HG03045 (cell line): ENCODE measurements around the gene GUCY1A2.
"Not testable (repeated sequence)": the region's sequence is repeated elsewhere in the genome, so short reads cannot be mapped to it uniquely, and the experiment has no call there.

Experiments
- ATAC-seq: cut with Tn5 transposase; IDR thresholded peaks from one replicate; pipeline ENCODE4 v1.9.1; 2021; ENCODE audit warnings: mild to moderate bottlenecking, moderate library complexity; ENCODE audit not compliant: unreplicated experiment

Gene GUCY1A2

GRCh38 chr11:106950067-106950491, 68.2 kb downstream of the GUCY1A2 start:
- ATAC-seq = no peak

DNA sequence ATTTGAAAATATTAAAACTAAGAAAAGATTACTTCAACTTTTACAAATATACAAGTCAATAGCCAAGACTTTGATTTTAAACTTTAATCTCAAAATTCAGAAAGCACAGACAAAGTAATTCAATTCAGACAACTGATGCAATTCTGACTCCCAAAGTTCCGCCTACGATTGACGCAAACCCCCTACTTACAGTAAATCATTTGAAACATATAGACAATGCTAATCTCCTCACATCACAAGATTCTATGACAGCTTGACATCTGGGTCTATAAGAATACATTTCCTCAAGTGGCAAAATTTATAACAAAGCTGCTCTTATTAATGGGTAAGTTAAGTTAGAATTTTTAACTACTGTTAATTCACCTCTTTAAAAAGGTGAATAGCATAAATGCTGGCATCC, 75.2 kb downstream of the GUCY1A2 start:
- no peak for ATAC-seq

DNA sequence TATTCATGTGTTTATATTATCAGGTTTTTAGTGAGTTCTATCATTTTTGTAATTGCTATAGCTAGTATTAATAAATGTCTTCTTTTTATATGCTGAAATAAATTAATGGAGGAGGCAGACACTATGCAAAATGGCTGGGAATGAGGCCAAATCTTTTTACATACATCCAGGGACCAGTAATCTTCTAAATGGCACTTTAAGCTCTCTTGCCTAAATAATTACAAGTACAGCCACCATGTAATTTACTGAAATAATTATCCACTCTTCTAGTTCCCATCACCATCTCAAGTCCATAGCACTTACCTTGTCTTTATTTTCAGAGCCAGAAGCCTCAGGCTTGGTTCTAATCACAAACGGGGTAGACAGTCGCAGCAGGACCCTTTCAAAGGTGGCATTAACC, 79.1 kb downstream of the GUCY1A2 start:
- no peak for ATAC-seq

DNA sequence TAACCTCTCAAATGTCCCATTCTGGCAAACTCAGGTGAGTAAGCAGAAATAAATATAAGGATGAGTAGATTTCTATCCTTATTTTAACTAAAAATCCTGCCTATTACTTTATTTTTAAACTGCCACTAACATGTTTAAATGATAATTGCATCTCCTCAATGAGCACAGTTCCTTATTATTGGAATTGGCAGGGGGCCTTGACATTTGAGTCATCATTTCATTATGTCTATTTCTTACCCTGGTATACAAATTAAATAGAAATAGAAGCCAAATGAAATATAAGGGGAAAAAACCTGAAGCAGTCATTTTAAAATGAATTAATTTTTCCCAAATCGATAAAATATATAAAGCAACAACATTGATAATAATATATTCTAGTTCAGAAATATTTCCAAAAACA, 81.2 kb downstream of the GUCY1A2 start:
- ATAC-seq = no peak

DNA sequence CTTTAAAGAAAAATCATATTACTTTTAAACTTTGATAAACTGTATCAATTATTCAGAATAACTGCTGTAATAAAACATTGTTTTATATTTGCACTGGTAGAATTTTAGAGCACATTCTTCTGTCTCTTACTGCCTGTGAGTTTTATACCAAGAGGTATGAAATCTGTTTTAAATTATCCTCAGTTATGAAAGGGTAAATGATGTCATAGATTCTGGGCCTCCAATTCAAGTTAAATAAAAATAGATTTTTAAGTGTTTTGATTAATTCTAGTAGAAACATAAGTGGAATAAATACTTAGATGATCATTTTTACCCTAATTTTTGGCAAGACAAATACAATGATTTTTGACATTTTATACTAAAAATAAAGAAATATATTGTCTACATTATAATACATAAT, 93.0 kb downstream of the GUCY1A2 start:
- no peak for ATAC-seq

- no peak for ATAC-seq
These were observed 97.3 kb downstream of the GUCY1A2 start for GRCh38 chr11:106920899-106921509.

DNA sequence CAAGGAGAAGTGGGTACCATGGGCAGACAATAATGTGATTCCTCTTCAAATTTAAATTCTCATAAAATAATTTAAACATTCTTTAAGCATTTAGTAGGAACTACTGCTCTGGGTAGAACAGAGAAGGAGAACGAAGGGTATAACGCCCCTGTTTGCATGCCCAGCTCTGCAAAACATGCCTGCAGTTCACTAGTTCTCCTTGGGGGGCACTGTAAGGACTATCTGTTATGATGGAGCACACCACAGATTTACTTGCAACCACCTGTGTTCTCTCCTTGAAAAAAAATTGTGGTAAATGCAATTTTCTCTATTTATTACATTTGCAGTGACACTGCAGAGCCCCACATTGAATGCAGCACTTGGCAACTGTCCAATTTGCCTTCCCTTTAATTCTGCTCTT, 100.3 kb downstream of the GUCY1A2 start:
- ATAC-seq = peak; percentile 70

DNA sequence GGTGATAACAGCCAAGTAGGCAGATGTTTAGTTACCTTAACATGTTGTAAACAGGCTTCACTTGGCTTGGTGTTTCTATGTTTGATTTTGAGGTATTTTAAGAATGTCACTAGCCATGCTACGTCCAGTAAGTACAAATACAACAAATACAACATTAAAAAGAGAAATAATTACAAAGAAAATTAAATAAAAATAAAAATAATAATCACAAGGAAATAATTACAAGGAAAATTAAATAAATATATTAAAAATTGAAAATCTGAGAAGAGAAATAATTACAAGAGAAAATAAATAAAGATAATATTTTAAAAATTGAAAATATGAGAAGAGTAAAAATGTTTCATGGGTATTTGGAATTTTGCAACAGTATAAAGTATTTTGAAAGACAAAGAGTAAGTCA, 103.9 kb downstream of the GUCY1A2 start:
- ATAC-seq = no peak

- no peak for ATAC-seq
These were observed 105.1 kb downstream of the GUCY1A2 start for GRCh38 chr11:106913141-106913540.

GRCh38 chr11:106904826-106905225, 113.5 kb downstream of the GUCY1A2 start:
- ATAC-seq = no peak

- ATAC-seq = no peak
These were observed 128.6 kb downstream of the GUCY1A2 start for GRCh38 chr11:106889718-106890117.

- no peak for ATAC-seq
These were observed 129.9 kb downstream of the GUCY1A2 start for GRCh38 chr11:106888386-106888785.

- ATAC-seq = not testable (repeated sequence)
These were observed 134.6 kb downstream of the GUCY1A2 start for GRCh38 chr11:106883693-106884092.

- ATAC-seq = no peak
These were observed 138.3 kb downstream of the GUCY1A2 start for GRCh38 chr11:106879832-106880546.

GRCh38 chr11:106879029-106879428, 139.2 kb downstream of the GUCY1A2 start:
- no peak for ATAC-seq

DNA sequence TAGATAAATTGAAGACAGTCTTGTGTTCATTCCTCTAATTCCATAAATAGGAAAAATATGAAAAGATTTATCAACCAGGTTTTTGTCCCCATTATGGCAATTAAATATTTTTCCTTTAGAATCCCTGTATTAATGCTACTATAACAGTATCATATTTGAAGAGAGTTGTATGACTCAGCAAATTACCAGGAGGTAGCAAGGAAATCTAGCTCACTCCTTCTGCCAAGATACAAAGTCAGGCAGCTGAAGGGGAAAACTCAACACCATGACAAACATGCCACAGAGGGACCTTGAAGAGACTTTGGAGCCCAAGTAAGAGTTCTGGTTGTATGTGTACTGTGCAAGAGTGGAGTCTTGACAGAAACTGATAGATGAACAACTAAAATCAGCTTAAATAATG, 143.3 kb downstream of the GUCY1A2 start:
- no peak for ATAC-seq

- no peak for ATAC-seq
These were observed 146.0 kb downstream of the GUCY1A2 start for GRCh38 chr11:106872246-106872645.

DNA sequence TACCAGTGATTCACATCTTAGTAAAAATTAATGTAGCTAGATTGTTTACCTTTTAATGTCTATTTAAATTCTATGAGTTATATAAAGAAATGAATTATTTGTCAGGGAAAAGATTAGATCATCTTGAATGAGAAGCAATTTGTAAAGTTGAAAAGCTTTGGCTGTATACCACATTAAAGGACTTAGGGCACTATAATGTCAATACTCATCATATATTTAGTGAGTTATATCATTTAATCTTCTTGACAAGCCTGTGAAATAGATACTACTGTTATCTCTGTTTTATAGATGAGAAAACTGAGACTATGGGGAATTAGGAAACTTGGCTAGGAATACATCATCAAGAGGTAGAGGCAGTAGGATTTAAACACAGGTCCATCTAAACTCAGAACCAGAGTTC, 160.1 kb downstream of the GUCY1A2 start:
- ATAC-seq = no peak

DNA sequence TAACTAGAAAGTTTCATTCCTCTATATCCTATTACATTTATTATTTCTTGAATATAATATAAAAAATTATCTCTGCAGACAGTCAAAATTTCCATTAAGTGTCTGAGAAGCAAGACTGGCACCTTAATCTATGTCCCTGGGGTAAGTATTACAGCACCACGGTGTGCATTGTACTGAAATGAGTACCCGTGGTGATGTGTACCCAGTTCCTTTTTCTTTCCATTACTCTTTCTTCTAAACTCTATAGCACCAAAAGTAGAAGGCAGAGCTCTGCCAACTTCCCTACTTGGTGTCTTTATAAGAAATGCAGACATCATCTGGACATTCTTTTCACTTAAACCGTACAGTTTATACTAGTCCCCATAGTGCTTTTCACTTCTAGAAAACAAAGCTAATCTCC, 161.7 kb downstream of the GUCY1A2 start:
- ATAC-seq = no peak

DNA sequence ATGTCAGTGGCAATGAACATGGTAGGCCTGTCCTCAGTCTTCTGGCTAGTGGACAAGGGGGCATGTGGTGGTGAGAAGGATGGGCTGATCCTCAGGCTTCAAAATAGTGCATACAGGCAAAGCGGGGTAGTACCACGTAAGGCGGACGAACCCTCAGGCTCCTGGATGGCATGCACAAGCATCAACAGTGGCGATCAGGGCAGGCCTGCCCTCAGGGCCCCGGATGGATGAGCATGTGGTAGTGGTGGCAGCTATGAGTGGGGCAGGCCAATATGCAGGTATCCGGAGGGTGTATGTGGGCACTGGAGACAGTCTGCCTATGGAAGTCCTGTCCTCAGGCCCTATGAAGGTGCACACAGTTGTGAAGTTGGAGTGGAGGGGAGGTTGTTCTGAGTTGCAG, 163.8 kb downstream of the GUCY1A2 start:
- ATAC-seq = no peak

DNA sequence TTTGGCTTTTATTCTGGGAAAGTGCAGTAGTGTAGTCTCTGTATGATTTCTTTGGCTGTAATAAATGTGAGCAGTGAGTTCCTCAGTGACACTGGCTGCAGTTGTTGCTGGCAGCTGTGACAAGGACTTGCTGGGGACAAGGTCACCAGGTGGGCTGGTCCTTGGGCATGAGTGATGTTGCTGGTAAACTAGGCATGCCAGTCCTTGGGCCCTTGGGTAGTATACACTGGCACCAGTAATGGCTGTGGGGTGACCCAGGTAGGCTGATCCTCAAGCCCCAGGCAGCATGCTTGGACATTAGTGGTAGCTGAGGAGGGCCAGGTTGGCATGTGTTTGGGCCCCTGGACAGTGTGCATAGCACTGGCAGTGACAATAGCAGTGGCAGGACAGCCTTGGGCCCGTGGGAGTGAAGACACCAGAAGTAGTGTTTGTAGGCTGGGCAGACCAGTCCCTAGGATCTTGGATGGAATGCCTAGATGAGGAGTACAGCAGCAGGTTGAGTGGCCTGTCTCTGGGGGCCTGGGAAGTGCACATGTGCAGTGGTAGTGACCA, 164.3 kb downstream of the GUCY1A2 start:
- ATAC-seq = no peak

- no peak for ATAC-seq
These were observed 165.5 kb downstream of the GUCY1A2 start for GRCh38 chr11:106852779-106853178.
